Measurements from ENCODE around the gene KNCN.

Gene KNCN

GRCh38 chr1:46522184-46522968, 29.1 kb downstream of the KNCN start (continued):
- TF ChIP-seq, protein P1, sequence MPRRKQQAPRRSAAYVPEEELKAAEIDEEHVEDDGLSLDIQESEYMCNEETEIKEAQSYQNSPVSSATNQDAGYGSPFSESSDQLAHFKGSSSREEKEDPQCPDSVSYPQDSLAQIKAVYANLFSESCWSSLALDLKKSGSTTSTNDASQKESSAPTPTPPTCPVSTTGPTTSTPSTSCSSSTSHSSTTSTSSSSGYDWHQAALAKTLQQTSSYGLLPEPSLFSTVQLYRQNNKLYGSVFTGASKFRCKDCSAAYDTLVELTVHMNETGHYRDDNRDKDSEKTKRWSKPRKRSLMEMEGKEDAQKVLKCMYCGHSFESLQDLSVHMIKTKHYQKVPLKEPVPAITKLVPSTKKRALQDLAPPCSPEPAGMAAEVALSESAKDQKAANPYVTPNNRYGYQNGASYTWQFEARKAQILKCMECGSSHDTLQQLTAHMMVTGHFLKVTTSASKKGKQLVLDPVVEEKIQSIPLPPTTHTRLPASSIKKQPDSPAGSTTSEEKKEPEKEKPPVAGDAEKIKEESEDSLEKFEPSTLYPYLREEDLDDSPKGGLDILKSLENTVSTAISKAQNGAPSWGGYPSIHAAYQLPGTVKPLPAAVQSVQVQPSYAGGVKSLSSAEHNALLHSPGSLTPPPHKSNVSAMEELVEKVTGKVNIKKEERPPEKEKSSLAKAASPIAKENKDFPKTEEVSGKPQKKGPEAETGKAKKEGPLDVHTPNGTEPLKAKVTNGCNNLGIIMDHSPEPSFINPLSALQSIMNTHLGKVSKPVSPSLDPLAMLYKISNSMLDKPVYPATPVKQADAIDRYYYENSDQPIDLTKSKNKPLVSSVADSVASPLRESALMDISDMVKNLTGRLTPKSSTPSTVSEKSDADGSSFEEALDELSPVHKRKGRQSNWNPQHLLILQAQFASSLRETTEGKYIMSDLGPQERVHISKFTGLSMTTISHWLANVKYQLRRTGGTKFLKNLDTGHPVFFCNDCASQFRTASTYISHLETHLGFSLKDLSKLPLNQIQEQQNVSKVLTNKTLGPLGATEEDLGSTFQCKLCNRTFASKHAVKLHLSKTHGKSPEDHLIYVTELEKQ (tag by site-specific recombination; IDR thresholded peaks at IDR 0.05; ENCODE audit: borderline replicate concordance) = no peak
- TF ChIP-seq ZNF248 (tag by site-specific recombination; IDR thresholded peaks at IDR 0.05) = no peak
- no peak for TF ChIP-seq ZNF302 (tag by site-specific recombination; IDR thresholded peaks at IDR 0.05; ENCODE audit: low read depth)
- TF ChIP-seq ZNF837 (tag by site-specific recombination; IDR thresholded peaks at IDR 0.05) = no peak
- no peak for TF ChIP-seq ZBTB49 (tag by site-specific recombination; IDR thresholded peaks at IDR 0.05; ENCODE audit: low read depth)
- TF ChIP-seq ZNF202 (tag by site-specific recombination; IDR thresholded peaks at IDR 0.05; ENCODE audit: borderline replicate concordance) = no peak
- no peak for TF ChIP-seq BCL11B (tag by site-specific recombination; IDR thresholded peaks at IDR 0.05; ENCODE audit: low read depth)
- TF ChIP-seq ZNF416 (tag by site-specific recombination; IDR thresholded peaks at IDR 0.05) = no peak
- TF ChIP-seq ZNF426 (tag by site-specific recombination; IDR thresholded peaks at IDR 0.05) = no peak
- no peak for TF ChIP-seq ZXDB (tag by site-specific recombination; IDR thresholded peaks at IDR 0.05)
- TF ChIP-seq ZNF26 (tag by site-specific recombination; IDR thresholded peaks at IDR 0.05) = no peak
- TF ChIP-seq ZNF621 (tag by site-specific recombination; IDR thresholded peaks at IDR 0.05) = no peak
- TF ChIP-seq GLI2 (tag by site-specific recombination; IDR thresholded peaks at IDR 0.05; ENCODE audit: borderline replicate concordance, low read depth) = no peak
- peak; percentile 16; the same call in 1 of the 2 replicates for TF ChIP-seq KLF9 (tag by site-specific recombination; IDR thresholded peaks at IDR 0.05; ENCODE audit: low read depth)
- no peak for TF ChIP-seq TCF7L2 (IDR thresholded peaks at IDR 0.05; ENCODE audit: borderline replicate concordance, low read depth, low read length)
- TF ChIP-seq, protein P2, sequence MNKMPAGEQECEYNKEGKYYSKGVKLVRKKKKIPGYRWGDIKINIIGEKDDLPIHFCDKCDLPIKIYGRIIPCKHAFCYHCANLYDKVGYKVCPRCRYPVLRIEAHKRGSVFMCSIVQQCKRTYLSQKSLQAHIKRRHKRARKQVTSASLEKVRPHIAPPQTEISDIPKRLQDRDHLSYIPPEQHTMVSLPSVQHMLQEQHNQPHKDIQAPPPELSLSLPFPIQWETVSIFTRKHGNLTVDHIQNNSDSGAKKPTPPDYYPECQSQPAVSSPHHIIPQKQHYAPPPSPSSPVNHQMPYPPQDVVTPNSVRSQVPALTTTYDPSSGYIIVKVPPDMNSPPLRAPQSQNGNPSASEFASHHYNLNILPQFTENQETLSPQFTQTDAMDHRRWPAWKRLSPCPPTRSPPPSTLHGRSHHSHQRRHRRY (tag by site-specific recombination; IDR thresholded peaks at IDR 0.05) = no peak
- TF ChIP-seq INSM2 (tag by site-specific recombination; IDR thresholded peaks at IDR 0.05) = peak; percentile 14; the same call in 1 of the 2 replicates
- TF ChIP-seq ZNF324 (tag by site-specific recombination; IDR thresholded peaks at IDR 0.05) = peak; percentile 72; the same call in 1 of the 2 replicates
- TF ChIP-seq ZNF398 (tag by site-specific recombination; IDR thresholded peaks at IDR 0.05) = peak; percentile 77; the same call in 1 of the 2 replicates
- TF ChIP-seq ZNF660 (tag by site-specific recombination; IDR thresholded peaks at IDR 0.05) = peak; percentile 100
- TF ChIP-seq ZNF175 (tag by site-specific recombination; IDR thresholded peaks at IDR 0.05) = no peak
- TF ChIP-seq ZBTB6 (tag by site-specific recombination; IDR thresholded peaks at IDR 0.05) = no peak
- peak; percentile 80; the same call in 1 of the 2 replicates for TF ChIP-seq ZNF184 (tag by site-specific recombination; IDR thresholded peaks at IDR 0.05)
- no peak for TF ChIP-seq RBAK (tag by site-specific recombination; IDR thresholded peaks at IDR 0.05)
- TF ChIP-seq ZNF791 (tag by site-specific recombination; IDR thresholded peaks at IDR 0.05) = no peak

Measured in HEK293 (cell line).